Upper lobe of left lung (tissue), 4 donors: ENCODE results near the gene PLXNB2.

Experiments
- CTCF ChIP-seq, 6 experiments: fragments of 450-650 bp in 4 of 6; fragments of 200-600 bp in 2 of 6; sonication (generic) in 2 of 6; IDR thresholded peaks; one replicate each; pipeline ENCODE4 v1.5.1; 2016 to 2019; ENCODE audit warnings: antibody characterized with exemption in 6 of 6
- POLR2AphosphoS5 ChIP-seq, 2 donors: sonication (generic); formaldehyde crosslinking; IDR thresholded peaks; one replicate each; pipeline ENCODE4 v1.5.1; 2017; ENCODE audit warnings: antibody characterized with exemption in 2 of 2

GRCh38 chr22:50284479-50284878 is 23.0 kb downstream of the PLXNB2 start:
- TF ChIP-seq CTCF (IDR thresholded peaks at IDR 0.05) (no peak), POLR2AphosphoS5 (IDR thresholded peaks at IDR 0.05) (no peak)
